Measurements from ENCODE around the gene ARFGAP1.

Gene ARFGAP1

DNA sequence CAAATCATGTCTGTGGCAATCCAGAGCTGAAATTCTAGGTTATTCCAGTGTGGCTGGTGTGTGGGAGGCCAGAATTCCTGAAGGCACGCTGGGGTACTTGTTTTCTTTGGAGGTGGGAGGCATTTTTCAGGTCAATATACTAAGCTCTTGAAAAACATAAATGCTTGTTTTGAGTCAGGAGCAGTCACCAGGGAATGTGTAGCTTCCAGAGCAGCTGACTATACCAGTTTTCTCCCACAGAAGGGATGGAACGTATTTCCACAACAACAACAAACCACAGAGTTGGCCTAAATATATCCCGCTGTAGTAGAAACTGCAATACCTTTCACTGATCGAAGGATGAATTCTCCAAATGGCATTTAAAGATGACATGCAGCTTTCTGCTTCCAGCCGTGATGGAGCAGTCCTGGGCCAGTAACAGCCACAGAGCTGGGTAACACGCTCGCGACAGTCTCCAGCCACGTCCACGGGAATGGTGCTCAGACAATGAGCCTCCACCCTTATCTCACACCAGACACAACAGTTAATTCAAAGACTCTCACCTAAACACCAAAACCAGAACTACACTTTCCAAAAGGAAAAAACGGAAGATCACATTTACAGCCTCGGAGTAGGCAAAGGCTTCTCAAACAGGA lies 65.3 kb downstream of the ARFGAP1 start:
- no peak for DNase-seq

Data from right forelimb (tissue), 1 donor.